HEK293T (cell line): ENCODE data around the gene SLC6A7.

Experiments
- ARNT ChIP-seq: fragments of 450-650 bp; IDR thresholded peaks from 2 replicates; pipeline ENCODE4 v1.6.1; 2017; ENCODE audit warnings: mild to moderate bottlenecking
- BHLHE40 ChIP-seq: fragments of 450-650 bp; IDR thresholded peaks from 2 replicates; pipeline ENCODE4 v1.6.1; 2016; ENCODE audit warnings: mild to moderate bottlenecking, moderate library complexity, borderline replicate concordance
- CTBP1 ChIP-seq: fragments of 450-650 bp; IDR thresholded peaks from 2 replicates; pipeline ENCODE4 v1.6.1; 2016; ENCODE audit warnings: borderline replicate concordance
- ELF4 ChIP-seq: fragments of 450-650 bp; IDR thresholded peaks from 2 replicates; pipeline ENCODE4 v1.6.1; 2017; ENCODE audit warnings: antibody characterized with exemption
- FOXA1 ChIP-seq: fragments of 450-650 bp; IDR thresholded peaks from 2 replicates; pipeline ENCODE4 v1.6.1; 2016; ENCODE audit warnings: mild to moderate bottlenecking
- FOXK2 ChIP-seq: fragments of 450-650 bp; IDR thresholded peaks from 2 replicates; pipeline ENCODE4 v1.6.1; 2016; ENCODE audit warnings: mild to moderate bottlenecking
- FOXM1 ChIP-seq: fragments of 450-650 bp; IDR thresholded peaks from 2 replicates; pipeline ENCODE4 v1.6.1; 2017; ENCODE audit warnings: mild to moderate bottlenecking, borderline replicate concordance
- HDGF ChIP-seq: fragments of 450-650 bp; IDR thresholded peaks from 2 replicates; pipeline ENCODE4 v1.6.1; 2017; ENCODE audit warnings: antibody characterized with exemption, borderline replicate concordance
- L3MBTL2 ChIP-seq: fragments of 450-650 bp; conservative IDR thresholded peaks from 2 replicates; pipeline ENCODE4 v1.6.1; 2016; ENCODE audit warnings: mild to moderate bottlenecking
- LEF1 ChIP-seq: fragments of 450-650 bp; IDR thresholded peaks from 2 replicates; pipeline ENCODE4 v1.6.1; 2017; ENCODE audit warnings: mild to moderate bottlenecking, borderline replicate concordance
- NFRKB ChIP-seq: fragments of 450-650 bp; IDR thresholded peaks from 2 replicates; pipeline ENCODE4 v1.6.1; 2016; ENCODE audit warnings: mild to moderate bottlenecking, moderate library complexity
- SP1 ChIP-seq: fragments of 450-650 bp; IDR thresholded peaks from 2 replicates; pipeline ENCODE4 v1.6.1; 2017
- SUZ12 ChIP-seq: fragments of 450-650 bp; IDR thresholded peaks from 2 replicates; pipeline ENCODE4 v1.6.1; 2016; ENCODE audit warnings: mild to moderate bottlenecking
- TARDBP ChIP-seq: fragments of 450-650 bp; IDR thresholded peaks from 2 replicates; pipeline ENCODE4 v1.6.1; 2016

DNA sequence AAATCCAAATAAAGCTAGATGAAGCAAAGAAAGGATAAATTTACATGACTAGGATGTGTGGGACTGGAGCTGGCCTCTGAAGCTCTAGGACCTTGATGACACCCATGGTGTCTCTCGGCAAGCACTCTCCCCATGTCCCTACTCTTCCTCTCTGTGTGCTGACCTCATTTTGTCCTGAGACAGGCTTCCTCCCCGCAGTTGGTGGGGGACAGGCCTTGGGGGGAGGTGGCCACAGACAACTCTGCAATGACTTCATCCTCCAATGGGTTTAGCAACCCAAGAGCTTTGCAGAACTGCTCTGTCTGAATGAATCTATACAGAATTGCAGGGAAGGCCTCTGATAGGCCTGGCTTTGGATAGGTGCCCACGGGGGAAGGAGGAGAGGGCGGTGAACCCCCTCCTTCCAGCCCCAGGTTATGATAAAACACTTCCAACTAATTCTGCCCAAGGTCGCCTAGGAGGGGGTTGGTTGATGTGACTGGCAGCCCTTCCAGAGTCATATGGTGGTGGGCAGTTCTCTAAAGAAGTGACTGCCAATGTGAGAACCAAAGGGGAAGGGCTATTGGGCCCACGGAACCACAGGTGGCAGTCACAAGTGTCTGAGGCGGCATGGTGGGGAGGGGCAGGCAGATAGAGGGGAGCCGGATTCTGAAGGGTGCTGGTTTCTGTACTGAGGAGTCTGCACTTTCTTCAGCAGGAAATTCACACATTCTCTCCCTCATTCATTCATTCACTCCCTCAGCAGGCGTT, 6.0 kb downstream of the SLC6A7 start:
- TF ChIP-seq SUZ12 (no peak), SP1 (no peak), CTBP1 (no peak), NFRKB (no peak), HDGF (no peak), L3MBTL2 (no peak), FOXK2 (no peak), ELF4 (no peak), BHLHE40 (no peak), TARDBP (no peak), LEF1 (no peak), ARNT (no peak), FOXA1 (no peak), FOXM1 (no peak)
